K562 (cell line): ENCODE data around the gene AIFM3. TPM values are rescaled to one million over a fixed set of nuclear protein-coding genes. Genes with fewer than 3 reads are reported as not detected.
A peak's percentile ranks its signal among the peaks of the same experiment; 100 is the strongest.

Experiments
- BCLAF1 ChIP-seq, 2 experiments: fragments of 450-650 bp in 1 of 2; IDR thresholded peaks; 2 replicates each; pipeline ENCODE4 v1.6.1; 2011 to 2017; ENCODE audit warnings: low read depth in 2 of 2, antibody characterized with exemption in 1 of 2, borderline replicate concordance in 1 of 2, low read length in 1 of 2, mild to moderate bottlenecking in 1 of 2, mixed read lengths in 1 of 2; ENCODE audit not compliant: control insufficient read depth in 1 of 2
- CBX3 ChIP-seq, 2 experiments: IDR thresholded peaks; 1 replicate in 1 of 2; 2 replicates in 1 of 2; pipeline ENCODE4 v1.6.1; 2012; ENCODE audit warnings: inconsistent platforms in 2 of 2, low read length in 2 of 2, borderline replicate concordance in 1 of 2, control low read depth in 1 of 2
- CREB5 ChIP-seq: fragments of 250-450 bp; sonication (Bioruptor Pico); IDR thresholded peaks from 2 replicates; pipeline ENCODE4 v1.5.0; 2020; ENCODE audit warnings: mild to moderate bottlenecking
- HES1 ChIP-seq: fragments of 450-650 bp; IDR thresholded peaks from 2 replicates; pipeline ENCODE4 v1.6.1; 2016; ENCODE audit warnings: low read depth, mild to moderate bottlenecking, moderate library complexity
- HMGXB4 ChIP-seq: sonication (generic); formaldehyde crosslinking; IDR thresholded peaks from 2 replicates; pipeline ENCODE4 v1.8.1; 2023; ENCODE audit warnings: mild to moderate bottlenecking, missing genetic modification reagents
- HNRNPL ChIP-seq: fragments of 200-400 bp; formaldehyde crosslinking; IDR thresholded peaks from 2 replicates; pipeline ENCODE4 v1.6.1; 2017; ENCODE audit warnings: low read depth, mild to moderate bottlenecking, low read length
- KAT8 ChIP-seq: fragments of 450-650 bp; IDR thresholded peaks from 2 replicates; pipeline ENCODE4 v1.6.1; 2016; ENCODE audit warnings: low read depth, mild to moderate bottlenecking
- SIN3A ChIP-seq, 2 experiments: fragments of 150-350 bp in 1 of 2; IDR thresholded peaks; 2 replicates each; pipeline ENCODE4 v1.6.1; 2011 to 2016; ENCODE audit warnings: borderline replicate concordance in 2 of 2, low read depth in 2 of 2, low read length in 2 of 2, mild to moderate bottlenecking in 2 of 2, moderate library complexity in 2 of 2; ENCODE audit not compliant: control insufficient read depth in 1 of 2
- TAF15 ChIP-seq: fragments of 200-400 bp; formaldehyde crosslinking; IDR thresholded peaks from 2 replicates; pipeline ENCODE4 v1.6.1; 2017; ENCODE audit warnings: mild to moderate bottlenecking, low read depth, low read length, moderate library complexity
- TEAD1 ChIP-seq, 2 experiments: fragments of 450-650 bp in 1 of 2; sonication (generic) in 1 of 2; formaldehyde crosslinking; IDR thresholded peaks; 2 replicates each; pipeline versions ENCODE4 v1.4.0 to v1.8.0; 2020 to 2022; ENCODE audit warnings: mild to moderate bottlenecking in 2 of 2, missing genetic modification reagents in 1 of 2
- THRA ChIP-seq: fragments of 450-650 bp; IDR thresholded peaks from 2 replicates; pipeline ENCODE4 v1.6.1; 2017; ENCODE audit warnings: mild to moderate bottlenecking, moderate library complexity
- ZBTB33 ChIP-seq: sonication (generic); formaldehyde crosslinking; IDR thresholded peaks from 2 replicates; pipeline ENCODE4 v1.8.1; 2023; ENCODE audit warnings: mild to moderate bottlenecking, missing genetic modification reagents
- ZNF277 ChIP-seq: fragments of 250-450 bp; sonication (Bioruptor Pico); IDR thresholded peaks from 2 replicates; pipeline ENCODE4 v1.8.0; 2022; ENCODE audit warnings: inconsistent platforms, mild to moderate bottlenecking, moderate library complexity, borderline replicate concordance
- polyA plus RNA-seq, 8 experiments: library from polyadenylated mRNA; depleted of rRNA in 4 of 8; stranded (reverse) in 5 of 8; unstranded in 3 of 8; fragments of >200 nt; fragmentation: Nextera tagmentation in 2 of 8; fragmentation: Illumina TruSeq in 1 of 8; extraction: Ambion mirVana in 2 of 8; extraction: Trizol in 1 of 8; gene quantifications; 2 replicates each; pipeline versions ENCODE4 v1.2.1 to v1.2.3, GENCODE V29; 2011 to 2014; ENCODE audit warnings: inconsistent platforms in 1 of 8, missing spikeins in 1 of 8
- total RNA-seq, 7 experiments: library from RNA; depleted of rRNA in 6 of 7; stranded (reverse); fragments of >200 nt in 6 of 7; fragmentation: Illumina TruSeq in 2 of 7; extraction: Trizol in 2 of 7; gene quantifications; 2 replicates each; pipeline versions ENCODE4 v1.2.1 to v1.2.3, GENCODE V29; 2011 to 2021; ENCODE audit warnings: low replicate concordance in 1 of 7

The AIFM3 gene
- total and polyA plus RNA-seq, 9 of the 15 experiments (the other 6 are each of a cell fraction or from before 2014, with no cell fraction given): 0.03 to 0.20 (median 0.07) TPM; not detected in 1

- TF ChIP-seq ZBTB33 (CRISPR knock-in tag) (no peak), THRA (no peak), TEAD1 (CRISPR knock-in tag; IDR thresholded peaks at IDR 0.05) (no peak), BCLAF1 (IDR thresholded peaks at IDR 0.05; ENCODE audit: borderline replicate concordance in 1 of 2, control insufficient read depth in 1 of 2, low read depth in 2 of 2, low read length in 1 of 2) (no peak), ZNF277 (CRISPR knock-in tag) (no peak), HNRNPL (no peak), HMGXB4 (CRISPR knock-in tag) (peak; percentile 56; the same call in 1 of the 2 replicates), CREB5 (CRISPR knock-in tag) (no peak), CBX3 (IDR thresholded peaks at IDR 0.05; ENCODE audit: borderline replicate concordance in 1 of 2, low read length in 2 of 2) (no peak), HES1 (no peak), TAF15 (0 out of 2 replicates have a peak, but pooled peaks have one; percentile 55), KAT8 (no peak), SIN3A (IDR thresholded peaks at IDR 0.05; ENCODE audit: borderline replicate concordance in 2 of 2, control insufficient read depth in 1 of 2, low read depth in 2 of 2, low read length in 2 of 2) (no peak)
These were observed 20.3 kb downstream of the AIFM3 start (continued) for GRCh38 chr22:20987375-20987774.
